Measurements from ENCODE around the gene SPTLC3. TPM values are rescaled to one million over a fixed set of nuclear protein-coding genes. Genes with fewer than 3 reads are reported as not detected.

The SPTLC3 gene
- polyA plus RNA-seq, 3 donors = 0.01 TPM; not detected in 2

GRCh38 chr20:13029687-13030375, 21.1 kb downstream of the SPTLC3 start:
- no peaks in the 10 kb centered on the region for H3K27me3 ChIP-seq (ENCODE audit: control insufficient read depth in 2 of 2, insufficient read depth in 2 of 2, low read length in 2 of 2)

GRCh38 chr20:13031751-13032150, 23.0 kb downstream of the SPTLC3 start:
- intact Hi-C loops (cut with micrococcal nuclease) = no loop called here
- H3K36me3 ChIP-seq (replicated peaks in 1 of 2; ENCODE audit: control insufficient read depth in 1 of 2, insufficient read depth in 2 of 2, low read length in 2 of 2) = no peaks in the 10 kb centered on the region
- H3K9me3 Mint-ChIP-seq = peaks cover 0 to 8% (median 5%) of the 10 kb centered on the region in 7 donors
- H3K27me3 Mint-ChIP-seq (ENCODE audit: low read depth in 3 of 3) = peaks cover 0 to 2% (median 0%) of the 10 kb centered on the region in 3 donors
- H3K27ac ChIP-seq (ENCODE audit: low read depth in 1 of 2, low read length in 2 of 2) = no peak overlapping the region
- H3K27me3 ChIP-seq (ENCODE audit: control insufficient read depth in 2 of 2, insufficient read depth in 2 of 2, low read length in 2 of 2) = no peaks in the 10 kb centered on the region
- peaks cover 0 to 2% of the 10 kb centered on the region in 2 donors for H3K36me3 Mint-ChIP-seq
- no CpG with 5 or more reads among the region's 4 CpGs for WGBS (ENCODE audit: insufficient coverage)
- no peaks in the 10 kb centered on the region for H3K4me1 ChIP-seq (ENCODE audit: control insufficient read depth in 1 of 2, insufficient read depth in 2 of 2, low read length in 2 of 2)
- H3K79me2 ChIP-seq (ENCODE audit: insufficient read depth, low read length) = no peaks in the 10 kb centered on the region
- H3K9ac ChIP-seq (ENCODE audit: insufficient read depth, low read length, poor library complexity, severe bottlenecking) = no peak overlapping the region
- no peaks in the 10 kb centered on the region for H4K20me1 ChIP-seq (ENCODE audit: insufficient read depth, low read length)
- no peak overlapping the region for H3K4me3 ChIP-seq (replicated peaks in 1 of 3; ENCODE audit: low read depth in 2 of 3, low read length in 3 of 3)
- no peak overlapping the region for H2AFZ ChIP-seq (ENCODE audit: insufficient read depth, low read depth, low read length, poor library complexity, severe bottlenecking)
- H3K9me3 ChIP-seq (replicated peaks in 1 of 2; ENCODE audit: control insufficient read depth in 1 of 2, insufficient read depth in 1 of 2, low read length in 2 of 2) = peaks cover 0 to 2% of the 10 kb centered on the region in 2 donors
- no peak for DNase-seq
- H3K4me1 Mint-ChIP-seq = no peaks in the 10 kb centered on the region
- H3K4me2 ChIP-seq (replicated peaks; ENCODE audit: extremely low read depth, low read length, poor library complexity, severe bottlenecking) = no peak overlapping the region
- TF ChIP-seq, protein P1, sequence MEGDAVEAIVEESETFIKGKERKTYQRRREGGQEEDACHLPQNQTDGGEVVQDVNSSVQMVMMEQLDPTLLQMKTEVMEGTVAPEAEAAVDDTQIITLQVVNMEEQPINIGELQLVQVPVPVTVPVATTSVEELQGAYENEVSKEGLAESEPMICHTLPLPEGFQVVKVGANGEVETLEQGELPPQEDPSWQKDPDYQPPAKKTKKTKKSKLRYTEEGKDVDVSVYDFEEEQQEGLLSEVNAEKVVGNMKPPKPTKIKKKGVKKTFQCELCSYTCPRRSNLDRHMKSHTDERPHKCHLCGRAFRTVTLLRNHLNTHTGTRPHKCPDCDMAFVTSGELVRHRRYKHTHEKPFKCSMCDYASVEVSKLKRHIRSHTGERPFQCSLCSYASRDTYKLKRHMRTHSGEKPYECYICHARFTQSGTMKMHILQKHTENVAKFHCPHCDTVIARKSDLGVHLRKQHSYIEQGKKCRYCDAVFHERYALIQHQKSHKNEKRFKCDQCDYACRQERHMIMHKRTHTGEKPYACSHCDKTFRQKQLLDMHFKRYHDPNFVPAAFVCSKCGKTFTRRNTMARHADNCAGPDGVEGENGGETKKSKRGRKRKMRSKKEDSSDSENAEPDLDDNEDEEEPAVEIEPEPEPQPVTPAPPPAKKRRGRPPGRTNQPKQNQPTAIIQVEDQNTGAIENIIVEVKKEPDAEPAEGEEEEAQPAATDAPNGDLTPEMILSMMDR (IDR thresholded peaks at IDR 0.05) = no peak
- no peak overlapping the region for H3K4me3 Mint-ChIP-seq
- H3K27ac Mint-ChIP-seq = no peak overlapping the region

More at GRCh38 chr20:13029687-13030375, 21.1 kb downstream of the SPTLC3 start:
- Mint-ChIP-seq H3K27ac (no peak overlapping the region), H3K27me3 (ENCODE audit: low read depth in 3 of 3) (peaks cover 0 to 2% (median 2%) of the 10 kb centered on the region in 3 donors), H3K4me3 (no peak overlapping the region), H3K9me3 (peaks cover 0 to 13% (median 5%) of the 10 kb centered on the region in 7 donors), H3K4me1 (no peaks in the 10 kb centered on the region), H3K36me3 (peaks cover 0 to 2% of the 10 kb centered on the region in 2 donors)
- no peak for DNase-seq
- intact Hi-C loops (cut with micrococcal nuclease) = no loop called here
- H3K79me2 ChIP-seq (ENCODE audit: insufficient read depth, low read length) = no peaks in the 10 kb centered on the region
- WGBS (ENCODE audit: insufficient coverage) = 60% methylated on average over 1 of the region's 3 CpGs
- H3K4me1 ChIP-seq (ENCODE audit: control insufficient read depth in 1 of 2, insufficient read depth in 2 of 2, low read length in 2 of 2) = no peaks in the 10 kb centered on the region
- peaks cover 0 to 5% of the 10 kb centered on the region in 2 donors for H3K9me3 ChIP-seq (replicated peaks in 1 of 2; ENCODE audit: control insufficient read depth in 1 of 2, insufficient read depth in 1 of 2, low read length in 2 of 2)
- TF ChIP-seq, protein P1 (IDR thresholded peaks at IDR 0.05) = no peak
- H3K36me3 ChIP-seq (replicated peaks in 1 of 2; ENCODE audit: control insufficient read depth in 1 of 2, insufficient read depth in 2 of 2, low read length in 2 of 2) = no peaks in the 10 kb centered on the region
- no peak overlapping the region for H3K4me3 ChIP-seq (replicated peaks in 1 of 3; ENCODE audit: low read depth in 2 of 3, low read length in 3 of 3)
- H3K27ac ChIP-seq (ENCODE audit: low read depth in 1 of 2, low read length in 2 of 2) = no peak overlapping the region
- H3K9ac ChIP-seq (ENCODE audit: insufficient read depth, low read length, poor library complexity, severe bottlenecking) = no peak overlapping the region
- H4K20me1 ChIP-seq (ENCODE audit: insufficient read depth, low read length) = no peaks in the 10 kb centered on the region
- no peak overlapping the region for H2AFZ ChIP-seq (ENCODE audit: insufficient read depth, low read depth, low read length, poor library complexity, severe bottlenecking)
- H3K4me2 ChIP-seq (replicated peaks; ENCODE audit: extremely low read depth, low read length, poor library complexity, severe bottlenecking) = no peak overlapping the region

All from CD14-positive monocyte (primary cell).